Right lobe of liver (tissue), 4 donors: ENCODE measurements around the gene TDRKH.

Source experiments
- CTCF ChIP-seq, 4 donors: fragments of 200-600 bp in 3 of 4; fragments of 450-650 bp in 1 of 4; IDR thresholded peaks; one replicate each; pipeline versions ENCODE4 v1.5.1 to v1.8.0; 2016 to 2022; ENCODE audit warnings: antibody characterized with exemption in 4 of 4, mild to moderate bottlenecking in 2 of 4
- POLR2A ChIP-seq: fragments of 450-650 bp; IDR thresholded peaks from one replicate; pipeline ENCODE4 v1.6.1; 2017; ENCODE audit warnings: antibody characterized with exemption, mild to moderate bottlenecking
- donor health status: DM: no; HTN: no; CAD: no.
- donor health status: DM: no; HTN: no; CAD: no.
- donor health status: DM: no; HTN: yes; CAD: no.

- TF ChIP-seq CTCF (IDR thresholded peaks at IDR 0.05) (peak in 3 of 4 donors; percentile 16 to 23 (median 20)), POLR2A (peak; percentile 79)
Observed at GRCh38 chr1:151790071-151790939, at the start of gene TDRKH.
